Gastroesophageal sphincter (tissue), 4 donors: Measurements from ENCODE around the gene NHS. TPM values are rescaled to one million over a fixed set of nuclear protein-coding genes. Genes with fewer than 3 reads are reported as not detected.

ENCODE experiments used
- ATAC-seq: fragments of 150-250 bp; one replicate; pipeline ENCODE4 v1.9.1; 2016; ENCODE audit warnings: mild to moderate bottlenecking, moderate library complexity
- H3K27ac ChIP-seq, 4 donors: fragments of 200-600 bp; sonication (generic) in 3 of 4; 1 replicate in 3 of 4; 2 replicates in 1 of 4; pipeline ENCODE4 v1.5.1; 2016 to 2019
- H3K27me3 ChIP-seq: fragments of 200-600 bp; sonication (generic); one replicate; pipeline ENCODE4 v1.5.1; 2019
- H3K36me3 ChIP-seq, 2 donors: fragments of 200-600 bp; sonication (generic); one replicate each; pipeline ENCODE4 v1.5.1; 2019; ENCODE audit warnings: control low read depth in 1 of 2
- H3K4me1 ChIP-seq, 3 donors: fragments of 200-600 bp; sonication (generic); 1 replicate in 2 of 3; 2 replicates in 1 of 3; pipeline ENCODE4 v1.5.1; 2016 to 2019; ENCODE audit warnings: control low read depth in 2 of 3
- H3K4me3 ChIP-seq, 2 donors: fragments of 200-600 bp; sonication (generic); one replicate each; pipeline ENCODE4 v1.5.1; 2019; ENCODE audit warnings: mild to moderate bottlenecking in 1 of 2, moderate library complexity in 1 of 2
- H3K9me3 ChIP-seq, 3 donors: fragments of 200-600 bp; sonication (generic); one replicate each; pipeline ENCODE4 v1.5.1; 2017 to 2019; ENCODE audit warnings: control low read depth in 2 of 3
- CTCF ChIP-seq, 4 experiments: fragments of 200-600 bp in 2 of 4; fragments of 450-650 bp in 2 of 4; sonication (generic) in 1 of 4; IDR thresholded peaks; one replicate each; pipeline ENCODE4 v1.5.1; 2017 to 2019; ENCODE audit warnings: antibody characterized with exemption in 4 of 4, mild to moderate bottlenecking in 2 of 4, moderate library complexity in 2 of 4
- EP300 ChIP-seq: sonication (generic); formaldehyde crosslinking; IDR thresholded peaks from one replicate; pipeline ENCODE4 v1.6.1; 2017; ENCODE audit warnings: antibody characterized with exemption, mild to moderate bottlenecking
- POLR2A ChIP-seq, 2 donors: fragments of 450-650 bp; IDR thresholded peaks; one replicate each; pipeline ENCODE4 v1.6.1; 2017; ENCODE audit warnings: antibody characterized with exemption in 2 of 2, mild to moderate bottlenecking in 2 of 2, moderate library complexity in 1 of 2
- POLR2AphosphoS5 ChIP-seq: sonication (generic); formaldehyde crosslinking; IDR thresholded peaks from one replicate; pipeline ENCODE4 v1.6.1; 2017; ENCODE audit warnings: antibody characterized with exemption
- WGBS, 2 donors: methylation state at CpG; one replicate each; pipeline ENCODE4 v1.1.5; 2018; ENCODE audit warnings: low coverage in 1 of 2; 5-methylcytosine and 5-hydroxymethylcytosine counted together
- small RNA-seq, 4 donors: library from RNA; depleted of rRNA; stranded (forward); fragments of <200 nt; gene quantifications; one replicate each; pipeline ENCODE3, GENCODE V24; 2016
- total RNA-seq, 4 donors: library from RNA; depleted of rRNA; stranded (reverse); fragments of >200 nt; gene quantifications; one replicate each; pipeline ENCODE4 v1.1.0, GENCODE V29; 2016

Gene NHS
- total RNA-seq, 4 donors from 2014 or later, result 4.7 to 12.3 (median 6.6) TPM

DNA sequence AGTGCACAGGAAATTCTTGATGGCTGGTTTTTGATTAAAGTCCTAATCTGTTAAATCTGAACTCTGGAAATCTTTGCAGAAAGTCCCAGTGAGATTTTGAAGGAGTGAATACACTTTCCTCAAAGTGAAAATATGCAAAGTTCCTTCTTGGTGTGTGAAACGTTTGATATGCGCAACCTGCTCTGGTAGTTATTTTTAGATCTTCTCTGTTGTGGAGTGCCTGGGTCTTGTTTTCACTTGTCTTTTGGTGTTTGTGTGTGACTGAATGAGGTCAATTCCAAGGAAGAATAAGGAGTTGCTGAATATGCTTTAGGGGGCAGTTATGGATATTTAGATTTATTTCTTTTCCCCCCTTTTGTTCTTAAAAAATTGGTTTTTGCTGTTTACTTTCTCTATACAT lies 404.0 kb downstream of the NHS start:
- no peak for TF ChIP-seq CTCF (IDR thresholded peaks at IDR 0.05)
- TF ChIP-seq POLR2AphosphoS5, result no peak
- no peak for TF ChIP-seq EP300
- TF ChIP-seq POLR2A (IDR thresholded peaks at IDR 0.05), result no peak
- no peak for ATAC-seq
- no peaks in the 10 kb centered on the region for H3K36me3 ChIP-seq
- WGBS, 2 donors, result 50 to 55% methylated on average over 2 of the region's 2 CpGs
- H3K4me3 ChIP-seq, result no peak overlapping the region
- H3K9me3 ChIP-seq, result no peaks in the 10 kb centered on the region
- H3K4me1 ChIP-seq, result no peaks in the 10 kb centered on the region
- no peak overlapping the region for H3K27ac ChIP-seq
- H3K27me3 ChIP-seq, result no peaks in the 10 kb centered on the region

DNA sequence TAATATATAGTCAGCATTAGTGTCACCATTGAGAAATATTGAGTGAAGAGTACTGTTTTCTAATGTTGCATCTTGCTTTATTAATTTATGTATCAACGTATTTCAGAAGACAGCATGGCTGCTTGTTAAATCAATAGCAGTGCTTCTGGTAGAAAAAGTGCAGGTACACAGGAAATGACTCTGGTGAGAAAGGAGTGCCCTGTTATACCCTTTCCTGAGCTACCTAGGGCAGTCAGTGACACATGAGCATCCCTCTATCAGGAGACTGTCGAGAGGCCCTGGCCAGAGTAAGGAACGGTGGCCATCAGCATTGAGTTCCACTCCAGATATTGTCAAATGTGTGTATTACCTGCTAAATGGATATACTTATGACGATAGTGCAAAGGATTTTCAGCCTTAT lies 404.4 kb downstream of the NHS start:
- no peaks in the 10 kb centered on the region for H3K4me1 ChIP-seq
- no peaks in the 10 kb centered on the region for H3K9me3 ChIP-seq
- no peak overlapping the region for H3K27ac ChIP-seq
- H3K36me3 ChIP-seq, result no peaks in the 10 kb centered on the region
- no peak for ATAC-seq
- H3K4me3 ChIP-seq, result no peak overlapping the region
- H3K27me3 ChIP-seq, result no peaks in the 10 kb centered on the region
- no peak for TF ChIP-seq POLR2A (IDR thresholded peaks at IDR 0.05)
- no peak for TF ChIP-seq CTCF (IDR thresholded peaks at IDR 0.05)
- no peak for TF ChIP-seq EP300
- no peak for TF ChIP-seq POLR2AphosphoS5
- WGBS, 2 donors, result 80 to 83% methylated on average over 1 to 2 of the region's 4 CpGs

Small RNA genes within 50 kb of the gene (small RNA-seq; reads per million reads assigned to genes)
- gene MIR4768, result 0 to 0.13 (median 0) reads per million in 4 donors
- gene RF01210, result 0 reads per million in 4 donors
